Activated naive CD4-positive, alpha-beta T cell treated with anti-CD3 and anti-CD28 coated beads, Interleukin-2, amount 50 U/mL, for 24 hours (primary cell): Measurements from ENCODE around the gene GALNT13.

Experiments used
- H3K27ac Mint-ChIP-seq: one replicate; pipeline ENCODE4 v1.8.0; 2021; ENCODE audit warnings: mild to moderate bottlenecking, mixed read lengths
- H3K27me3 Mint-ChIP-seq: one replicate; pipeline ENCODE4 v1.8.0; 2021; ENCODE audit warnings: mixed read lengths
- H3K36me3 Mint-ChIP-seq: one replicate; pipeline ENCODE4 v1.8.0; 2021; ENCODE audit warnings: mixed read lengths
- H3K4me1 Mint-ChIP-seq: one replicate; pipeline ENCODE4 v1.8.0; 2021; ENCODE audit warnings: mixed read lengths
- H3K4me3 Mint-ChIP-seq: one replicate; pipeline ENCODE4 v1.8.0; 2021; ENCODE audit warnings: mild to moderate bottlenecking, mixed read lengths
- H3K9me3 Mint-ChIP-seq: one replicate; pipeline ENCODE4 v1.8.0; 2021; ENCODE audit warnings: mixed read lengths

Gene GALNT13

DNA sequence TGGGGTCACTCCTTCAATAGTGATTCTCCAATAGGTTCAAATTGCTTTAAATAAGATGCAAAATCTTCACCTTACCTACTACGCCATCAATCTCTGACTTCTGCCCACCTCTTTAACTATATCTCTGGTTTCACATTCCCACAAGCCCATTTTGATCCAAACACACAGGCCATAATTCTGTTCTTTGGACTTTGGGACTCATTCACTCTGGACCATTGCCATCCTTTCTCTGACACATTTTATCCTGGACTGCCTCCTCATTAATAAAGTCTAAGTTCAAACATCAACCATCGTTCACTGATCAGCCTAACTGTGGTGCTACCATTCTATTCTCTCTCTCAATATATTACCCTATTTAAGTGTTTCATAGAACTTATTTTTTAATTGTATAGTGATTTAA, 332.2 kb downstream of the GALNT13 start:
- no peaks in the 10 kb centered on the region for H3K27me3 Mint-ChIP-seq
- no peak overlapping the region for H3K4me3 Mint-ChIP-seq
- H3K4me1 Mint-ChIP-seq: no peaks in the 10 kb centered on the region
- H3K36me3 Mint-ChIP-seq: no peaks in the 10 kb centered on the region
- no peak overlapping the region for H3K27ac Mint-ChIP-seq
- H3K9me3 Mint-ChIP-seq: no peaks in the 10 kb centered on the region

DNA sequence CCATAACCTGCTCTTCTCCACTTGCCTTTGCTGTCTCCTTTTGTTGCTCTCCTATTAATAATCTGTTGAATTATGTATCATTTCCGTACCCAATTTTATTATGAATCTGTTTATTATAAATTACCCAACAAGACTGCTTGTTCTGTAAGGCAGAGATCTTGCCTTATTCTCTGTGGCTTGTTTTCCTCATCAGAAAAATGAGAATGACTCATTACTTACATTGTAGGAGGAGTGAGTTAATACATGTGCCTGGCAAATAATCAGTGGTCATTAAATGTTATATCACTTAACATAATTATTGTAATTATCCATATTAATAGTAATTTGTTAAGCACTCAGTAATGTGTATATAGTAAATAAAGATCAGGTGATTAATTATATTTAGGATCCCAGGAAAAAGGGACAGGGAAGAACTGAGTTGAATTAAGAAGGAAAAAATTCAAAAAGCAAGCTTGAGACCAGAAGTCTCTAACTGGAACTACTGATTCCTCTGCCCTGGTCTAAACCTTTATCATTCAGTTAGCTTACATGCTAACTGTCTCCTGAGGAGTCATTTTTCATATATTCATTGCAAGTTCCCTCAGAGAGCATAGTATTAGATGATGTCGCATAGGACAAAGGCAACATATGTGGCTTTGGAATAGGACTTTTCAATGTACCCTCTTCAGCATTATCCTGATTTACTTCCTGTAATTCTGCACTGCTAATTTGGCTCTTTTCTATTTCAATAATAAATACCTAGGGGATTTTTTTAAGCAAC, 335.7 kb downstream of the GALNT13 start:
- H3K9me3 Mint-ChIP-seq: peaks cover 5% of the 10 kb centered on the region
- no peak overlapping the region for H3K27ac Mint-ChIP-seq
- H3K36me3 Mint-ChIP-seq: no peaks in the 10 kb centered on the region
- no peaks in the 10 kb centered on the region for H3K27me3 Mint-ChIP-seq
- no peaks in the 10 kb centered on the region for H3K4me1 Mint-ChIP-seq
- H3K4me3 Mint-ChIP-seq: no peak overlapping the region

DNA sequence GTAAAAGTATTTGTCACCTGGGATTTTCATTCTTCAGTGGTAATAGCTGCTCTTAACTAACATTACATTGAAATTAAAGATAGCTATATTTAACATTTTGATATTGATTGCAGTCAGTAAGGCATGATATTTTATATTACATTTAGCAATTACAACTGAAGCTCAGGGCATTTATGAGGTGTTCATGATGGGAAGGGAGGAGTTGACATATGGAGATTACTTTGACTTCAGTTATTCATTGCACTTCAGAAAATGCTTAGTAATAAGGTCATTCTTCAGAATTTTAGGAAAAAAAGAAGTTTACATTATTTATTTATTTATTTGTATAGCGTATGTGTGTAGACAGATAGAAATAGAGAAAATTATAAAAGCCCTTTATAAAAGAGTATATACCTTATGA, 352.0 kb downstream of the GALNT13 start:
- H3K4me3 Mint-ChIP-seq: no peak overlapping the region
- H3K9me3 Mint-ChIP-seq: no peaks in the 10 kb centered on the region
- no peaks in the 10 kb centered on the region for H3K36me3 Mint-ChIP-seq
- H3K27me3 Mint-ChIP-seq: no peaks in the 10 kb centered on the region
- H3K27ac Mint-ChIP-seq: no peak overlapping the region
- H3K4me1 Mint-ChIP-seq: no peaks in the 10 kb centered on the region

GRCh38 chr2:154226931-154227330, 355.2 kb downstream of the GALNT13 start:
- no peaks in the 10 kb centered on the region for H3K27me3 Mint-ChIP-seq
- no peaks in the 10 kb centered on the region for H3K36me3 Mint-ChIP-seq

DNA sequence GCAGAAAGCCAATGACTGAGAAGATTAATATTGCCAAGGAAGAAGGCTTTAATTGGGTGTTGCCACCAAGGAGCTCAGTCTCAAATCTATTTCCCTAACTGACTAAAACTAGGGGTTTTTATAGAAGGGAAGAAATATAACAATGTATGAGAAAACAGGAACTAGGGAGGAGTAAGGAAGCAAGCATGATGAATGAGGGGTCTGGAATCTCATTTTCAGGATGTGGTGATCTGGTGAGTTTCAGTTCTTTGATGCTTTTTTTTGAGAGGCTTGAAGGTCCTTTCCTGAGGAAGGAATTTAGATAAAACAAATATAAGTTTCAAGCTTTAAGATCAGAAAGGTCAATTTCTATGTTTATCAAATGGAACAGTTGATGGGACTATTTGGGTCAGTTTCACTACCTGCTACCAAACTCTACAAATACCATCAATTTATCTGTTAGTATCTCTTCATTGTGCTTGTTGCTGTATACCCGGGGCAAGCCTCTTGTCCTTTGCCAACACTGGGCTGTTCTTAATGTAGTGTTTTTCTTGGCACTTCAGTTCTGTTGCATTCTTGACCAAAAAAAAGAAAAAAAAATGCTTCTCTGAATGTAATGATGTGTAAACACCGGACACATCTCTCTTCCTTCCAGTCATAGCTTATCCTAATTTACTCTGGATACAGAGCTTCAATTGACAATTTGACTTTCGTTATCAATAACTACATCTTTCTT, 357.0 kb downstream of the GALNT13 start:
- no peaks in the 10 kb centered on the region for H3K27me3 Mint-ChIP-seq
- H3K4me1 Mint-ChIP-seq: no peaks in the 10 kb centered on the region
- peaks cover 4% of the 10 kb centered on the region for H3K9me3 Mint-ChIP-seq
- H3K4me3 Mint-ChIP-seq: no peak overlapping the region
- H3K36me3 Mint-ChIP-seq: no peaks in the 10 kb centered on the region
- H3K27ac Mint-ChIP-seq: no peak overlapping the region

More at GRCh38 chr2:154226931-154227330, 355.2 kb downstream of the GALNT13 start:
- H3K9me3 Mint-ChIP-seq: no peaks in the 10 kb centered on the region
- H3K27ac Mint-ChIP-seq: no peak overlapping the region
- H3K4me3 Mint-ChIP-seq: no peak overlapping the region
- H3K4me1 Mint-ChIP-seq: no peaks in the 10 kb centered on the region

DNA sequence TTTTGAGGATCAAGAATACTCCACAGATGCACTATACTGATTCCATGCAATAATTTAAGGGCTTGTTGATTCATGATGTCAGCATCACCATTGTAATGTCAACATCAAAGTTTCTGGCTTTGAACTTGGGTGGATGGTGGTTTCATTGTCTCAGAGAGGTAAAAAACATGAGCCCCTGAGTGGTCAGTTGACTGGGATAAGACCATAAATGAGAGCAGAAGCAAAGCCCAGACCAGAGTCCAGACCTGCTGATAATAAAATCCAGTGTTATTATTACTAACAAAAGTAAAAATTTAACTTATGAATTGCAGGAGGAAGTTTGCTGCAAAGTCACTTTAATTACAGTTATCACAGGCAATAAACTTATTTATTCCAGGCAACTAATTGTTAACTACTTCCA, 358.2 kb downstream of the GALNT13 start:
- Mint-ChIP-seq H3K27me3 (no peaks in the 10 kb centered on the region), H3K27ac (no peak overlapping the region), H3K36me3 (no peaks in the 10 kb centered on the region), H3K9me3 (peaks cover 5% of the 10 kb centered on the region), H3K4me1 (no peaks in the 10 kb centered on the region), H3K4me3 (no peak overlapping the region)

- Mint-ChIP-seq H3K27ac (no peak overlapping the region), H3K9me3 (peaks cover 5% of the 10 kb centered on the region), H3K4me1 (no peaks in the 10 kb centered on the region), H3K4me3 (no peak overlapping the region), H3K36me3 (no peaks in the 10 kb centered on the region), H3K27me3 (no peaks in the 10 kb centered on the region)
Observed at GRCh38 chr2:154231021-154231420, 359.3 kb downstream of the GALNT13 start.

DNA sequence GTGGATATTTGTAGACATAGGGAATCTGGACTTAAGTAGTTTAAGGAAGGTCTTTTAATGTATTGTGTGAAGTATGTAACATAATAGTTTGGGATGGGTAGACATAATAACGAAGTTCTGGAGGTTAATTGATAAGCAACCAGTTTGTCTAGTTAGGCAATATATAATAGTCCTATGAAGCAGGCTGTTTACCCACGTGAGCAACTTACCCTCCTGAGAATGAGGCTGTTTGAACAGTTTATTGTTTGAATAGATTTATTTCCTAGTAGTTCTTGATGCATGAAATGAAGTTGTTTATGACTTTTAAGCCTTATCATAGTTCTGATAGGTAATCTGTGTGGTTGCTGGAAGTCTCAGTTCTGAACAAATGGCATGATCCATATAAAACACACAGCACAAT, 361.5 kb downstream of the GALNT13 start:
- Mint-ChIP-seq H3K9me3 (peaks cover 5% of the 10 kb centered on the region), H3K27ac (no peak overlapping the region), H3K4me3 (no peak overlapping the region), H3K27me3 (no peaks in the 10 kb centered on the region), H3K36me3 (no peaks in the 10 kb centered on the region), H3K4me1 (no peaks in the 10 kb centered on the region)

DNA sequence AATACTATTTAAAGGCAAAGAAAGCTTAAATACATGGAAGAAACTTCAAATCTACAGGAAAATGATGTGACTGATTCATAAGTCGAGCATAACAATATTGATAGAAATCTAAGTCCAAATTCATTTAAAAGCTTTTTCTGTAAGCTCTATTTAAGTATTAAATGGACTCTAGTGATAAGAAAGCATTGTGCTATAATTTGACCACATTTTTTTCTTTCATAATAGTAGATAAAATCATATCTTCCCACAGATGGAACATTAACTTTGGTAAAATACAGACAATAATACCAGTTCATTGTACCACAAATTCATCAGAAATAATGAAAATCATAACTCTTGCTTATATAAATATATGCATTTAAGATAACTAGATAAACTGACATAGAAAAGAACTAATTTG, 366.5 kb downstream of the GALNT13 start:
- Mint-ChIP-seq H3K4me1 (no peaks in the 10 kb centered on the region), H3K27ac (no peak overlapping the region), H3K36me3 (no peaks in the 10 kb centered on the region), H3K9me3 (peaks cover 8% of the 10 kb centered on the region), H3K4me3 (no peak overlapping the region), H3K27me3 (no peaks in the 10 kb centered on the region)

DNA sequence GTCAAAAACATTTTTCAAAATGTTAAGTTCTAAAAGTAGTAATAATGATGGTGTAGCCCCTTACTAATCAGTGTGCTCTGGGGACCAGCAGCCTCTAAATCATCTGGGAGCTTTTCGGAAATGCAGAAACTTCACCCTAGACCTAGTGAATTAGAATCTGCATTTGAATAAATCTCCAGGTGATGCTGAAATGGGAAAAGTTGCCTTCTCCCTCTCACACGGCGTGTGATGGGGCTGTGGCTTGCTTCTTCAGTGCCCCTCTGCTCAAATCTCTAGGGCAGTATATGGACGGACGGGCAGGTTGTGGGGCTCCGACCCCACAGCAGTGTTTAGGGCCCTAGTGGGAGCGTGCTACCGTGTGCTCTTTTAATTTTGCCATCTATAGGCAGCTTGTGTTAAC, 368.6 kb downstream of the GALNT13 start:
- H3K4me3 Mint-ChIP-seq: no peak overlapping the region
- H3K4me1 Mint-ChIP-seq: no peaks in the 10 kb centered on the region
- H3K27ac Mint-ChIP-seq: no peak overlapping the region
- no peaks in the 10 kb centered on the region for H3K36me3 Mint-ChIP-seq
- H3K27me3 Mint-ChIP-seq: no peaks in the 10 kb centered on the region
- H3K9me3 Mint-ChIP-seq: peaks cover 3% of the 10 kb centered on the region

GRCh38 chr2:154240921-154241379, 369.2 kb downstream of the GALNT13 start:
- no peaks in the 10 kb centered on the region for H3K36me3 Mint-ChIP-seq
- no peaks in the 10 kb centered on the region for H3K27me3 Mint-ChIP-seq
- no peak overlapping the region for H3K27ac Mint-ChIP-seq
- H3K9me3 Mint-ChIP-seq: peaks cover 3% of the 10 kb centered on the region
- no peak overlapping the region for H3K4me3 Mint-ChIP-seq
- no peaks in the 10 kb centered on the region for H3K4me1 Mint-ChIP-seq

GRCh38 chr2:154242687-154243086, 371.0 kb downstream of the GALNT13 start:
- H3K9me3 Mint-ChIP-seq: peaks cover 3% of the 10 kb centered on the region
- no peak overlapping the region for H3K4me3 Mint-ChIP-seq
- no peaks in the 10 kb centered on the region for H3K27me3 Mint-ChIP-seq
- no peak overlapping the region for H3K27ac Mint-ChIP-seq
- no peaks in the 10 kb centered on the region for H3K4me1 Mint-ChIP-seq
- H3K36me3 Mint-ChIP-seq: no peaks in the 10 kb centered on the region

DNA sequence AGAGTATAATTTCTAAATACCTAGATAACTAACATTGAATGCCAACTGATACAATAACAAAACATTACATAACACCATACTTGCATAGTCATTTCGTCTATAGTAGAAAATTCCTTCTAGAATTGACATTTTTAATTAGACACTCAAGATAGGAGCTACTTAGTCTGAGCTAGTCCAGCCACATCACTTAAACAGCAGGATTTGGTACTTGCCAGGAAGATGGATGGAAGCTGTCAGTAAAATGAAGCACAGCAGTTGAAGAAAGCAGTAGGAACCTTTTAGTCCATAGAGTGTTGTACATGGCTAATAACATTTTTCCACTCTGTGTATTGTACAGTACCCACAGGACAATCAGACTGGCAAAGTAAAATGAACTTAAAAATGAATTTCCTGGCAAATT, 372.0 kb downstream of the GALNT13 start:
- no peak overlapping the region for H3K27ac Mint-ChIP-seq
- peaks cover 3% of the 10 kb centered on the region for H3K9me3 Mint-ChIP-seq
- H3K4me1 Mint-ChIP-seq: no peaks in the 10 kb centered on the region
- H3K36me3 Mint-ChIP-seq: no peaks in the 10 kb centered on the region
- no peaks in the 10 kb centered on the region for H3K27me3 Mint-ChIP-seq
- no peak overlapping the region for H3K4me3 Mint-ChIP-seq

GRCh38 chr2:154244932-154245331, 373.2 kb downstream of the GALNT13 start:
- H3K4me1 Mint-ChIP-seq: no peaks in the 10 kb centered on the region
- no peak overlapping the region for H3K27ac Mint-ChIP-seq
- H3K36me3 Mint-ChIP-seq: no peaks in the 10 kb centered on the region
- no peak overlapping the region for H3K4me3 Mint-ChIP-seq
- no peaks in the 10 kb centered on the region for H3K9me3 Mint-ChIP-seq
- H3K27me3 Mint-ChIP-seq: no peaks in the 10 kb centered on the region

DNA sequence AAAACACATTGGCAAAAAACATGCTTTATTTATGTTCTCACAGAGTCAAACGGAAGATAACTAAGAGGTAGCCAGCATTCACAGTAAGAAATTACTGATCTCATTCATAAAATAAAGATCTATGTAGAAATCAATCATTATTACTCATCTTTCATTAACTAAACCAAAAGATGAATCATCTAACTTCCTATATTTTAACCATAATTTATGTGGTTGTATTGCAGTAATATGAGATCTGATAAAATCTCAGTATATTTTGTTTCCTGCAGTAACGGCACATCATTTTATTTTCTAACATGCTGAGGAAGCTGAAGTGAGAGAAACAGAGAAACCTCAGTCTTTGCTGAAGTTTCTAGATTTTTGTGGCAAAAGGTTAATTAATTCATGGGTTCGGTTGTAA, 375.8 kb downstream of the GALNT13 start:
- H3K4me3 Mint-ChIP-seq: no peak overlapping the region
- no peaks in the 10 kb centered on the region for H3K9me3 Mint-ChIP-seq
- H3K27me3 Mint-ChIP-seq: no peaks in the 10 kb centered on the region
- no peaks in the 10 kb centered on the region for H3K36me3 Mint-ChIP-seq
- no peak overlapping the region for H3K27ac Mint-ChIP-seq
- H3K4me1 Mint-ChIP-seq: no peaks in the 10 kb centered on the region

GRCh38 chr2:154256136-154256535, 384.4 kb downstream of the GALNT13 start:
- peaks cover 7% of the 10 kb centered on the region for H3K9me3 Mint-ChIP-seq
- no peak overlapping the region for H3K4me3 Mint-ChIP-seq
- no peaks in the 10 kb centered on the region for H3K27me3 Mint-ChIP-seq
- no peaks in the 10 kb centered on the region for H3K36me3 Mint-ChIP-seq
- H3K27ac Mint-ChIP-seq: no peak overlapping the region
- H3K4me1 Mint-ChIP-seq: no peaks in the 10 kb centered on the region
